Stimulated activated naive B cell treated with anti-CD40 and anti-IgM and Interleukin-4, amounts not matched to agents 10 μg/mL and 1 μg/mL and 100 μg/mL, for 72 hours (primary cell): ENCODE data around the gene RBM22.

ENCODE experiments used
- ATAC-seq, 2 donors: fragments of 150-1000 bp; cut with Tn5 transposase; replicated peaks; 2 replicates each; pipeline ENCODE4 v1.10.0; 2021; ENCODE audit warnings: moderate library complexity in 1 of 2
- DNase-seq: peaks from one replicate; pipeline ENCODE4 v3.0.0; 2021
- H3K27ac Mint-ChIP-seq: one replicate; pipeline ENCODE4 v1.8.0; 2022; ENCODE audit warnings: mild to moderate bottlenecking, mixed read lengths
- H3K27me3 Mint-ChIP-seq, 2 donors: one replicate each; pipeline ENCODE4 v1.8.0; 2022; ENCODE audit warnings: mixed read lengths in 2 of 2
- H3K36me3 Mint-ChIP-seq, 2 donors: one replicate each; pipeline ENCODE4 v1.8.0; 2022; ENCODE audit warnings: mixed read lengths in 2 of 2, mild to moderate bottlenecking in 1 of 2
- H3K4me1 Mint-ChIP-seq, 2 donors: one replicate each; pipeline ENCODE4 v1.8.0; 2022; ENCODE audit warnings: mixed read lengths in 2 of 2, mild to moderate bottlenecking in 1 of 2
- H3K4me3 Mint-ChIP-seq, 2 donors: one replicate each; pipeline ENCODE4 v1.8.0; 2022; ENCODE audit warnings: mild to moderate bottlenecking in 2 of 2, mixed read lengths in 2 of 2, moderate library complexity in 1 of 2
- H3K9me3 Mint-ChIP-seq, 2 donors: one replicate each; pipeline ENCODE4 v1.8.0; 2022; ENCODE audit warnings: mixed read lengths in 2 of 2, mild to moderate bottlenecking in 1 of 2

Gene RBM22

DNA sequence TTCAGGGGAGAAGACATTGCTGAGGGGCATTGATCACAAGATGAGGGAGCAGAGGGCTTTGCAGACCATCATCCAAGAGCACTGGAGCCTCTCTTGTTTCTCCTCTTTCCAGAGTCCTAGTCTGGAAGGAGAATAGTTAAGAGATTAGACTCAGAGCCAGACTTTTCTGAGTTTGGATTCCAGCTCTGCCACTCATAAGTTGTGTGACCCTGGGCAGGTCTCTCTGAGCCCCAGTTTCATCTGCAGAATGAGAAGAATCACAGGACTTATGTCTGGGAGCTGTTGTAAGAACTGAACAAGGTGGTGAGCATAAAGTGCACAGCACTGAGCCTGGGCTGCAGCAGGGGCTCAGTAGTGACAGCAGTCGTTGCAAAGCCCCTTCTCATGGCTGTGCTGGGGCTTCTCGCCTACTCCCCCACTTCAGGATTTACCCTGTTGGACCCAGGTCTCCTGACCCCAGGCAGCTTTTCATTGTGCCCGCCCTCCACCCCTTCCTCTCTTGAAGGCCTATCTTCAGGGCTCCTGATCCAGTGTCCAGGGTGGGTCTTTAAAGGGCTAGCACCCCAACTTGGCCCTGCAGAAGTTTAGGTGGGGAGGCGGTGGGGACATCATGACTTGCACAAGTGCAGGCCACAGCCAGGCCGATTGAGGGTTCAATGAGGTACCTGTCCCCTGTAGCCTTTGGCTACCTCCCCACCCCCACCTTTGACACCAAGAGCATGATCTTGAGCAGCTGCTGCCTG is 58.9 kb downstream of the RBM22 start:
- Mint-ChIP-seq H3K27ac (no peak overlapping the region), H3K9me3 (no peaks in the 10 kb centered on the region), H3K36me3 (peaks cover 0 to 14% of the 10 kb centered on the region in 2 donors), H3K4me1 (peaks cover 5% of the 10 kb centered on the region in 2 donors), H3K27me3 (no peaks in the 10 kb centered on the region), H3K4me3 (no peak overlapping the region)
- DNase-seq: no peak
- no peak for ATAC-seq

- Mint-ChIP-seq H3K36me3 (peaks cover 0 to 17% of the 10 kb centered on the region in 2 donors), H3K27ac (no peak overlapping the region), H3K4me1 (peaks cover 6 to 12% of the 10 kb centered on the region in 2 donors), H3K9me3 (no peaks in the 10 kb centered on the region), H3K27me3 (no peaks in the 10 kb centered on the region), H3K4me3 (no peak overlapping the region)
- no peak for DNase-seq
- ATAC-seq: no peak
Observed at GRCh38 chr5:150641006-150641570, 59.8 kb downstream of the RBM22 start.
